Central memory CD4-positive, alpha-beta T cell (primary cell): ENCODE results near the gene CLDN3.
"Not testable (repeated sequence)": the region's sequence is repeated elsewhere in the genome, so short reads cannot be mapped to it uniquely, and the experiment has no call there.

Source experiments
- DNase-seq: peaks from one replicate; pipeline ENCODE4 v3.0.0; 2022

CLDN3 gene

DNA sequence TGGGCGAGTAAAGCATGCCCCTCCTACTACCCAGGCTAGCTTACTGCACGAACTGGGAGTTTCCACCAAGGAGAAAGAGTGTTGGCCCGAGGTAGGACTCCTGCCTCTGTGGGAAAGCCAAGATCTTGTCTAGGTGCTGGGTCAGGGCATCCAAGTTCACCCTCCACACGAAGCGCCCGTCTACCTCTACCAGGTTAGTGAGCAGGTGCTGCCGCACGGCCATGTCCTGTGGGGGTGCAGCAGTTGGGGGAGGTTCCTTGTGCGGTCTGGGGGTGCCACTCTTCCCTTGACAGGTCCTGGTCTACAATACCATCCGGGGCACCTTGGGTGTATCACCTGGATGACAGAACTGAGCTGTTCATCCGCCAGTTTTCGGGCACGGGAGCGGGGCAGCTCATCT is 33.2 kb downstream of the CLDN3 start:
- no peak for DNase-seq

DNA sequence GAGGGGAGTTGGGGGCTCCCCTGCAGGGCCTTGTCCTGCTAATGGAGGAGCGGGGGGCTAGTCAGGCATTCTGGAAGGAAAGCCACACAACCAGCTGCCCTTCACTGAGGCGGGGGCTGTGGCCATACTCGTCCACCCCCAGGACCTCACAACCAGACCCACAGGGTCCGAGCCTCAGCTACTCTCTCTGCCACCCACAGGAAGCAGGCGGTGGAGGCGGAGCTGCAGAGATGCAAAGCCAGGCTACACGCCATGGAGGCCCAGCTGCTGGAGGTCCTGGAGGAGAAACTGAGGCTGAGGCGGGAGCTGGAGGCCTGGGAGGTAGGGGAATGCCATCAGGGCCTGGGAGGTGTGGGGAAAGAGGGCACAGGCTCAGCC is 34.6 kb downstream of the CLDN3 start:
- DNase-seq = no peak

DNA sequence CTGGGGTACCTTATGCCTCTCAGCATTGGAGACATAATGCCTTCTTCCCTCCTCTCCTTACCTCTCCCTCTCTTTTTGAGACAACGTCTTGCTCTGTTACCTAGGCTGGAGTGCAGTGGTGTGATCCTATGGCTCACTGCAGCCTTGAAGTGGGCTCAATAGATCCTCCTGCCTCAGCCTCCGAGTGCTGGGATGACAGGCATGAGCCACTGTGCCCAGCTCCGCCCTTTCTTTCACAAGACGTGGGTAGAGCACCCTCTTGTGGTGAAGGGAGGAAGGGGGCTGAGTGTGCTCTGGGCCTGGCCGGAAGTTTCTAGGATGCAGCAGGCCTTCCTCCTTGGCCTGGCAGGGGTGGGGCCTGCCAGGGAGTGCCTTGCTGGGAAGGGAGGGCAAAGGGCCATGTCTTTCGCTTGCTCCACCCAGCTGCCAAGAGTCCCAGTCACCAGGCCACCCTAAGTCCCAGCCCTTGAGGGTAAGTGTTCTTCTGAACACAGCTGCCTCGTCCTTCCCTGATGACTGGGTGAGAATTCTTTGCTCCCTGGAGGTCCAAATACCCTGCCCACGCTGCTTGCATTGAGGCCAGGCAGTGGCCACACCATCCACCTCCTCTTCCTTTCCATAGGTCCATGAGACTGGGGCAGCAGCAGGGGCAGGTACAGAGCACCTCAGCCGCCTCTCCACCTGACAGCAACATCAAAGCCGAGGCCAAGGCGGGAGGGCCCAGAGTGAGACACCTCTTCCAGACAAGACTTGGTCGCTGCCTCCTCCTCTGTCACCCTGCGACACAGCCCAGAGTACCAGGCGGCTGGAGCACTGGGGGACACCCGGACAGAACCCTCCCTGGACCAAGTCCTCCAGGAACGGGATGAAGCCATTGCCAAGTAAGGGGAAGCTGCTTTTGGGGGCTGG is 35.2 kb downstream of the CLDN3 start:
- peak; percentile 78 for DNase-seq

DNA sequence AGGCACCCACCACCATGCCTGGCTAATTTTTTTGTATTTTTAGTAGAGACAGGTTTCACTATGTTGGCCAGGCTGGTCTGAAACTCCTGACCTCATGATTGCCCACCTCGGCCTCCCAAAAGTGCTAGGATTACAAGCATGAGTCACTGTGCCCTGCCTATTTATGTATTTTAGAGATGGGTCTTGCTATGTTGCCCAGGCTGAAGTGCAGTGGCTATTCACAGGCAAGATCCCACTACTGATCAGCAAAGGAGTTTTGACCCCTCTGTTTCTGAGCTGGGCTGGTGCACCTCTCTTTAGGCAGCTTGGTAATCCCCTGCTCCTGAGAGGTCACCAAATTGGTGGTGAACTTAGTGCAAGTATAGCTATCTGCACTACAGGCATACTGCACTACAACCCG is 37.7 kb downstream of the CLDN3 start:
- DNase-seq = no peak

DNA sequence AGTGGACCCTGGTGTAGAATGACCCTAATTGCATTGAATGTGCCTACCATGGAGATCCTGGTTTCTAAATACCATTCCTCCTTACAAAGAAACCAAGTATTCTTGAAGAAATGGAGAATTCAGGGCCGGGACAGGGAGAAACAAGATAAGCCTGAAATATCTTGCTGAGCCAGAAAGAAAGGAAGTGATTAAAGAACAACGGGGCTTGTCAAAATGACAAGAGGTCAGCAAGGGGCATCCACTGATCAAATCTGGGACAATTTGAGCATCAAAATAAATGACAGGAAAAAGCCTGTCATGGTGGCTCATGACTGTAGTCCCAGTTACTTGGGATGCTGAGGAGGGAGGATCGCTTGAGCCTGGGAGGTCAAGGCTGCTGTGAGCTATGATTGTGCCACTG is 39.6 kb downstream of the CLDN3 start:
- no peak for DNase-seq

DNA sequence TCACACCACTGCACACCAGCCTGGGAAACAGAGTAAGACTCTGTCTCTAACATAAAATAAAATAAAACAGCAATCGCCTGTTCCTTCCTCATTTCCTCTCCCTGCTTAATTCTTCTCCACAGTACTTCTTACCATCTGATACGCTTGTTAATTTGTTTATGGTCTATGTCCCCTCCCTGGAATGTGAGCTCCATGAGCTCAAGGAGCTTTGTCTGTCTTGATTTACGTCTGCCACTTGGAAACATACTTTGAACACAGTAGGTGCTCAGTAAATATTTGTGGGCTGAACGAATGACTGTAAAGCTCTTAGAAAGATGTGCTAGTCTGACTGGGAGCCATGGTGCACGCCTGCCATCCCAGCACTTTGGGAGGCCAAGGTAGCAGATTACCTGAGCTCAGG is 41.5 kb downstream of the CLDN3 start:
- no peak for DNase-seq

DNA sequence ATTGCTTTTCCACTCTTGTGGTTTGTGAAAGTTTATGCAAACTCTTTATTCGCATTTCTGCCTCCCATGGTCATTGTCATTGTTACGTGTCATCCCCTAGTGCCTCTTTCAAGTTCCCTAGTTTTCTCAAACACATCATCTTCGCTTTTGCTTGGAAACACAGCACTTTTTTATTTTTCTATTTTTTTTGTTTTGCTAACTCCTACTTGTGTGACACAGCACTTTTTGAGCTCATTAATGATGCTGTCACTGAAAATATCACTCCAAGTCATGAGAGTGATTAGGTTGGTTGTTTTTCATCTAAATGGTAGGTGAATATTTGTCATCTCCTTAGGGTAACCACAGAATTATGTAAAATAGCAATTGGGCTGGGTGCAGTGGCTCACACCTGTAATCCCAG is 42.1 kb downstream of the CLDN3 start:
- DNase-seq = no peak

DNA sequence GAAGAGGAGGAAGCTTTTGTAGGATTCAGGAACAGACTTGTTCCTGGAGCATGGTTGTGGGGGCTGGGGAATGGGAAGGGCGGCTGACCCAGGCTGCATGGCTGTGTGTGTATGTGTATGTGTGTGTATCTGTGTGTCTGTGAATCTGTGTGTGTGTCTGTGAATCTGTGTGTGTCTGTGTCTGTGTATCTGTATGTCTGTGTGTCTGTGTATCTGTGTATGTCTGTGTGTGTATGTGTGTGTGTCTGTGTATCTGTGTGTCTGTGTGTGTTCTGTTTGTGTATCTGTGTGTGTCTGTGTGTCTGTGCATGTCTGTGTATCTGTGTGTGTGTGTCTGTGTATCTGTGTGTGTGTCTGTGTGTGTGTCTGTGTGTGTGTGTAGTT is 44.0 kb downstream of the CLDN3 start:
- no peak for DNase-seq

DNA sequence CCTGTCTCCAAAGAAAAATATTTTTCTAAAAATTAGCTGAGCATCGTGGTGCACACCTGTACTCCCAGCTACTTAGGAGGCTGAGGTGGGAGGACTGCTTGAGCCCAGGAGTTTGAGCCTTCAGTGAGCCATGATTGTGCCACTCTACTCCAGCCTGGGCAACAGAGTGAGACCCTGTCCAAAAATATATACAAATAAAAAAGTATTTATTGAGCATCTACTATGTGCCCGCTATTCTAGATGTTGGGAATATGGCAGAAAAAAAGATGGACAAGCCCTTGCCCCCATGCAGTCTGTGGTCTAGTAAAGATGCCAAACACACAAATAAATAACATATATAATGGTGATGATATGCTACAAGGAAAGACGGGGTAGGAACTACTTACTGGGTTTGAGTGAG is 46.3 kb downstream of the CLDN3 start:
- no peak for DNase-seq

DNA sequence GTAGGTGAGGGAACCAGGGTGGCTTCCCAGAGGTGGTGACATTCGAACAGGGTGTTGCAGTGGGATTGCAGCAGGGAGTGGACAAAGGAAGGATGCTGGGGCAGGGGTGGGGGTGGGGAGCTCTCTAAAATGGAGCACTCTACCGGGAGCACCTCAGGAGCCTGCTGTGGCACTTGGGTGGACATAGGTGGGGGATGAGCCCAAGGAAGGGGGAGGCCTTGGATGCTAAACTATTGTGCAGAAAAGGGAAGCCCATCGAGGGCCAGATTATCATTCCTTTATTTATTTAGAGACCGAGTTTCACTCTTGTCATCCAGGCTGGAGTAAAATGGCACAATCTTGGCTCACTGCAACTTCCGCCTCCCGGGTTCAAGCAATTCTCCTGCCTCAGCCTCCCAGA is 47.3 kb downstream of the CLDN3 start:
- no peak for DNase-seq

DNA sequence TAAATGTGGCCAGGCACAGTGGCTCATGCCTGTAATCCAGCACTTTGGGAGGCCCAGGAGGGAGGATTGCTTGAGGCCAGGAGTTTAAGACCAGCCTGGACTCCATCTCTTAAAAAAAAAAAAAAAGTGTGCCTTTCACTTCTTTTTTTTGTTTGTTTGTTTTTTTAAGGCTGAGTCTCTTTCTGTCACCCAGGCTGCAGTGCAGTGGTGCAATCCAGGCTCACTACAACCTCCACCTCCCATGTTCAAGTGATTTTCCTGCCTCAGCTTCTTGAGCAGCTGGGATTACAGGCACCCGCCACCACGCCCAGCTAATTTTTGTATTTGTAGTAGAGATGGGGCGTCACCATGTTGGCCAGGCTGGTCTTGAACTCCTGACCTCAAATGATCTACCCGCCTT is 47.9 kb downstream of the CLDN3 start:
- not testable (repeated sequence) for DNase-seq

DNA sequence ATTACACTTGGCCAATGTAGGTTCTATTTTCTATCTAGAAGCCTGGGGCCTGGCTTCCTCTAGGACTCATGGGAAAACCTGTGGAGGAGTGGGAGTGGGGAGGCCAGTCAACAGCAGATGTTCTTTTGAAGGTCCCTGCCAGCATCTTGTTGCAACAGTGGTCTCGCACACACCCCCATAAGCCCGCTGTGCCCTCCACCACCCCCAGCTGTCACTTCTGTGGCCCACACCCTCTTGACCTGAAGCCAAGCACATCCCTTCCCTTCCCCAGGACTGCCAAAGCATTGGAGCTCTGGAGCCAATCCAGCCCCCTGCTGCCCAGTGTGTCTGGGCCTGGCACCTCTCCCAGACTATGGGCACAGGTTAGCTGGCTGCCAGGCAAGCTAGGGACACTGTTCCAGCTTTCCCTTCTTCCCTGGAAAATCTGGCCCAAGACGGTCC is 48.7 kb downstream of the CLDN3 start:
- DNase-seq = no peak

DNA sequence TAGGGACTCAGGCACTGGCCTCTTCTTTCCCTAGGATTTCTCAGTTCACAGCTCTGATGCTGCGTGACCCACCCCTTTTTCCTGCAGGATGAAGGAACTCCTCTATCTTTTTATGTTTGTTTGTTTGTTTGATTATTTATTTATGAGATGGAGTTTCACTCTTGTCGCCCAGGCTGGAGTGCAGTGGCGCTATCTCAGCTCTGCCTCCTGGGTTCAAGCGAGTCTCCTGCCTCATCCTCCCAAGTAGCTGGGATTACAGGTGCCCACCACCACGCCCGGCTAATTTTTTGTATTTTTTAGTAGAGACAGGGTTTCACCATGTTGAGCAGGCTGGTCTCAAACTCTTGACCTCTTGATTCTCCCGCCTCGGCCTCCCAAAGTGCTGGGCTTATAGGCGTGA is 49.6 kb downstream of the CLDN3 start:
- not testable (repeated sequence) for DNase-seq

DNA sequence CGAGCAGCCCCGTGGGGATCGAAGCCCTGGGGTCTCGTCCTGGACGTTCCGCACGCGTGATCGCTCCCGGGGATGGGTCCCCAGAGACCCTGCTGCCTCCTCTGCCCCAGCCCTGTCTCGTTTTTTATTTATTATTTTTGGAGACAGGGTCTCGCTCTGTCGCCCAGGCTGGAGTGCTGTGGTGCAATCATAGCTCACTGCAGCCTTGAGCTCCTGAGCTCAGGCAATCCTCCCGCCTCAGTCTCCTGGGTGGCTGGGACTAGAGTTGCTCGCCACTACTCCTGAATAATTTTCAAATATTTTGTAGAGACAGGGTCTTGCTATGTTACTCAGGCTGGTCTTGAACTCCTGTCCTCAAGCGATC is 50.3 kb downstream of the CLDN3 start:
- DNase-seq = no peak
